ENCODE measurements around the gene ZG16.

Gene ZG16

DNA sequence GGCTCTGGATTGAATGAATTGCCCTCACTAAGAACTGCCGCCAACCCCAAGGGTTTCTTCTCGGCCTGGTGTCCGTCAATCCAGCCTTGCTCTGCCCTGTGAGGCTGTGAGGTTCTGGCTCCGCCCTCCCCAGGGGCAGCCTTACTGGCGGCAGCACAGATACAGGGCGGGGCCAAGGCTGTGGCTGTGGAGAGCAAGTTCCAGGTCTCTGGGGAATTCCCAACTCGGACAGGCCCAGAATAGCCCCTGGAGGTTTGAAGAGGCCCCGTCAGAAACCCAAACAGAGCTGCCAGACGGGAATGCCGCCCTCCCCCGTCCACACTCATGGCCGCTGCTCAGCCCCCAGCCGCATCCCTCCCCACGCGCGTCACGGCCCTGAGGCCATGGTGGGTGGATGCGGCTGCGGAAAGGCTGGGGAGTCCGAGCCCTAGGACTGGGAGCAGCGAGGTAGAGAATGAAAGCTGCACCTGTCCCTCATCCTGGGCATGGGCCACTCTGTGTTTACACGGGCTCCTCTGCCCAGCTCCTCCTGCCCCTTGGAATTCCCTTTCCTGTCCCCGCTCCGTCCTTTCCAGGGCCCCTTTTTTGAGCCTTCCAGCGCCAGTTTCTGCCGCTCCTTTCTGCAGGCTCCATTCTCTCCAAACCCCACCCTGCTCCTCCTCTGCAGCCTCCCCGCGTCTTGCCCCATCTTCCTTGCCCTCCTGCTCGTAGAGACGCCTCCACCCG, 33.3 kb downstream of the ZG16 start:
- no peak for DNase-seq

DNA sequence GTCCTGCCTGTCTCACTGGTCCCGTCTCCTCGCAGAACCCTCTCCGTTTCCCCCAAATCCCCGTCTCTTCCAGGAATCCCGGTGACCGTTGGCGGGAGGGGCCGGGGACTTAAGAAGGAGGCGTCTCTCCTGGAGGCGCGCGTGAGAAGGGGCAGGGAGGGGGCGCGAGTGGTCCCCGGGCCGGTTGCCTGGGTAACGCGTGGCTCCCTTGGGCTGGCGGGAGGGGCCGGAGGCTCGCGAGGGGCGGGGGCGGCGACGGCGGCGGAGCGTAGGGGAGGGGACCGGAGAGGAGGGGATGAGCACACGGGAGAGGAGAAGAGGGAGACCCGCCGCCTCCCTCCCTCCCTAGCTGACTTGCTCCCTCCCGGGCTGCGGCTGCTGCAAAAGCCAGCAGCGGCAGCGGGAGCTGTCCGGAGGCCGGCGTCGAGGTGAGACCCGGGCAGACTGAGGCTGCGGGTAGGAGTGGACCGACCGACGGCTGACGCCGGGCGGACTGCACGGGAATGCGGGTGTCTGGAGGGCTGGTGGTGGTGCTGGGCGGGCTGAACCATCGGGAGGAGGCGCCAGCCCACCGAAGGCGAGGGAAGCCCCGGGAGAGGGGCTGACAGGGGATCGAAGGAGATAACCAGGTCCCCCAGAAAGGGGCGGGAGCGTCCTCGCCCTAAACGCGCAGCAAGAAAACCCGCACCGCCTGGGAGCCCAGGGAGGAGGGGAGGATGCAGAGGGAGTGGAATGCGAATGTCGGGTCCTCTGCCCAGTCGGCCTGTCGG, 34.0 kb downstream of the ZG16 start, which contains the start of gene PRRT2:
PRRT2 (plus strand) TSS at position 298 of the 770 bp plus-strand sequence. CDS start 862 bp downstream, outside the sequence.
- no peak for DNase-seq

DNA sequence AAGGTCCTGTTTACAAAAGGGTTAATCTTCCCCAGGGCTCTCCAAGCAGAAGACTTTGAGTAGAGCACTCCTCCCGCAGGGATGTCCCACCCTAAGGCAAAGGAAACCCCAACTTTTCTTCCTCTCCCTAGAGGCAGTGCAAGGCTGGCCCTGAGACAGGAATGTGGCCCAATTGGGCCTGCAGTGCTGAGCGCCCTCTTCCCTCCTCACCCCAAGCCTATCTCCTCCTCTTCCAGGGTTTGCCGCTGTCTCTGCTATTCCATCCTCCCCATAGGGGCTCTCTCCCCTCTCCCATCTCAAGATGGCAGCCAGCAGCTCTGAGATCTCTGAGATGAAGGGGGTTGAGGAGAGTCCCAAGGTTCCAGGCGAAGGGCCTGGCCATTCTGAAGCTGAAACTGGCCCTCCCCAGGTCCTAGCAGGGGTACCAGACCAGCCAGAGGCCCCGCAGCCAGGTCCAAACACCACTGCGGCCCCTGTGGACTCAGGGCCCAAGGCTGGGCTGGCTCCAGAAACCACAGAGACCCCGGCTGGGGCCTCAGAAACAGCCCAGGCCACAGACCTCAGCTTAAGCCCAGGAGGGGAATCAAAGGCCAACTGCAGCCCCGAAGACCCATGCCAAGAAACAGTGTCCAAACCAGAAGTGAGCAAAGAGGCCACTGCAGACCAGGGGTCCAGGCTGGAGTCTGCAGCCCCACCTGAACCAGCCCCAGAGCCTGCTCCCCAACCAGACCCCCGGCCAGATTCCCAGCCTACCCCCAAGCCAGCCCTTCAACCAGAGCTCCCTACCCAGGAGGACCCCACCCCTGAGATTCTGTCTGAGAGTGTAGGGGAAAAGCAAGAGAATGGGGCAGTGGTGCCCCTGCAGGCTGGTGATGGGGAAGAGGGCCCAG, 34.9 kb downstream of the ZG16 start:
- no peak for DNase-seq

DNA sequence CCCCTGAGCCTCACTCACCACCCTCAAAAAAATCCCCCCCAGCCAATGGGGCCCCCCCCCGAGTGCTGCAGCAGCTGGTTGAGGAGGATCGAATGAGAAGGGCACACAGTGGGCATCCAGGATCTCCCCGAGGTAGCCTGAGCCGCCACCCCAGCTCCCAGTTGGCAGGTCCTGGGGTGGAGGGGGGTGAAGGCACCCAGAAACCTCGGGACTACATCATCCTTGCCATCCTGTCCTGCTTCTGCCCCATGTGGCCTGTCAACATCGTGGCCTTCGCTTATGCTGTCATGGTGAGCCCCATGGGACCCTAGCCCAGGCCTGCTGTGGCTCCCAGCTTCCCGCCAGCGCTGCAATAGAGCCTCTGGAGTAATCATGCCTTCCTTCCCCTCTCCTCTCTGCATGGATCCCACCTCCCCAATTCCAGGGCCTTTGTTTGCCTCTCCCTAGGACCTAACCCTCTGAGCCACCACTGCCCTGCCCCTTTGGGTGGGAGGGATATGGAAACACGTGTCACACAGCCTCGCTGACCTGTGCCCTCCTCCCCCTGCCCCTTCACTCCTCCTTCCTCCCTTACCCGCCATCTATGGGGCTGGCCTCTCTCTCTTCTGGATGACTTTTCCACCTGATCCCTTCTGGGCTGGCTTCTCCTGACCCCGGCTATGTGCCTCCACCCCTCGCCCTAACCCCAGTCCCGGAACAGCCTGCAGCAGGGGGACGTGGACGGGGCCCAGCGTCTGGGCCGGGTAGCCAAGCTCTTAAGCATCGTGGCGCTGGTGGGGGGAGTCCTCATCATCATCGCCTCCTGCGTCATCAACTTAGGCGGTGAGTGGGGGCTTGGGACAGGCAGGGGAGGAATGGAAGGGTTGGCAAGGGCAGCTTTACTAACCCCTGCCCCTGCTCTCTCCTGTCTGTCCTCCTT, 35.8 kb downstream of the ZG16 start:
- DNase-seq = no peak

DNA sequence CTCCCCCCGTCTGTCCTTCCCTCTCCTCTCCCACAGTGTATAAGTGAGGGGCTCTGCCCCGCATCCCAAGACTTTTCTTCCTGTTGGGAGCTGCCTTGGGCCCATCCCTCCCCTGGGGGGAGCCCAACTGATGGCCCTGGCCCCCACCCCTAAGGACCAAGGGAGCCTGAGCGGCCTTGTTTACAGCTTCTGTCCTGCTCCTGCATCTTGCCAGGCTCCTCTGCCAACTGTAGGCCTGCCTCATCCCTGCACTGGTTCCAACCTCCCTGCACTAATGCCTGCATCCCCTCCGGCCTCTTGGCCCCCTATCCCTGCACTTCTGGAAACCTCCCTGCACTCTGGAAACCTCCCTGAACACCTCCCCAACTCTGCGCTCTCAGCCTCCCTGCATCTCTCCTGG, 36.5 kb downstream of the ZG16 start:
- no peak for DNase-seq

DNA sequence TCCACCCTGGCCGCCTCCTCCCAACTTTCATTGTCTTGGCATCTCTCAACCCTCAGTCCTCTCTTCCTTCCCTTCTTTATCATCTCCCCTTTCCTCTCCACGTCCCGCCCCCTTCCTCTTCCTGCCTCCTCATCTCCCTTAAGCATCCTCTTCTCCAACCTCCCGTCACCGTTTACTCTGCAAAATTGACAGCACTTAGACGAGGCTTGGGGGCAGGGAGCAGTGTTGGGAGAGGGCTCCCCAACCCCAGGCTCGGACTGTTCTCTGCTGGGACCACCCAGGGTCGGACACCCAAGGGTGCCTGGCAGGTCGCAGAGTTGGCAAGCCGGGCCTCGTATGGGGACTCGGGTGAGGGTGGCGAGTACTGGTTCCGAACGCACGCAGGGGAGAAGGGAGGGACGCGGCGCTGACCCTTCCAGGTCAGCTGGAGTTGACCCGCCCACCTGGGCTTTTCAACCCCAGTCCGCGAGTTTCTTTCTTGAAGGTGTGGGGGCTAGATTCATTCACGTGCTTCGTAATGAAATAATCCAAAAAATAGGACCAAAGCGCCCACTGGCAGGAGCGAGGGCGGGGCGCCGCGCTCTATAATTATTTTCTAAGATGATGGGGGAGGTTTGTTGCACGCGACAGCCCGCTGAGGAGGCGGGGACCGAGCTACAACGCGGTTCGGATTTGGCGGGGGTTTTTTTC, 37.1 kb downstream of the ZG16 start:
- no peak for DNase-seq

DNA sequence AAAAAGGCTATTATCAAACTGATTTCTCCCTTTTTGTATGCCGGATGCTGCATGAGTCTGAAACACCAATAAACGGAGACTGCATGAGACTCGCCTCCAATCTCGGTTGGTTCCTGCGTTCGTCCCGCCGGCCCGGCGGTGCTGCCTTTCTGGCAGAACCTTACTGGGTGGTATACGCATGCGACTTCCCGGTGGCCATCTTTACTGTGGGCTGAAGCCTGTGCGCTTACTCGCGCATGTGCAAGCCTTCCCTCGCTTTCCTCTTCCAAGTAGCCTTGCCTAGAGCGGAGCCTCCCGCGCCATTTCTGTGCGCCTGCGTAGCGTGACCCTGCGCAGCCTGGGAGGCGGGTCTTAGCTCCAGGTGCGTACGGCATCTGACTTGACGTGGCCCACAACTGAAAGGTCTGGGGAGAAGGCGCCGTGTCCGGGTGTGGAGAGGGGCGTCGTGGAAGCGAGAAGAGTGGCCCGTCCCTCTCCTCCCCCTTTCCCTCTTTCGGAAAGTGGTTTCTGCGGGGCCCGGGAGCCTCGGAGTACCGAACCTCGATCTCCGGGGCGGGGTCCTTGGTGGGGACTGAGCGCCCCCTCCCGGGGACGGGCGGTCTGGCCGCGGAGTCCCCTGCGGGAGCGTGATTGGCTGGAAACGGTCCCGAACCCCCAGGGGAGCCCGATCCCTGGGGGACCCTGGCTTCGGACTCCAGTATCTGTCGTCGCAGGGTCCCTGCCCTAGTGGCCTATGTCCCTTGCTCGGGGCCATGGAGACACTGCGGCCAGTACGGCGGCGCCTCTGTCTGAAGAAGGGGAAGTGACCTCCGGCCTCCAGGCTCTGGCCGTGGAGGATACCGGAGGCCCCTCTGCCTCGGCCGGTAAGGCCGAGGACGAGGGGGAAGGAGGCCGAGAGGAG, 38.0 kb downstream of the ZG16 start, which contains the start of gene PAGR1:
PAGR1 (plus strand) TSS at position 360 of the 901 bp plus-strand sequence; CDS start at position 734, 374 bp downstream.
- peak; percentile 54 for DNase-seq

DNA sequence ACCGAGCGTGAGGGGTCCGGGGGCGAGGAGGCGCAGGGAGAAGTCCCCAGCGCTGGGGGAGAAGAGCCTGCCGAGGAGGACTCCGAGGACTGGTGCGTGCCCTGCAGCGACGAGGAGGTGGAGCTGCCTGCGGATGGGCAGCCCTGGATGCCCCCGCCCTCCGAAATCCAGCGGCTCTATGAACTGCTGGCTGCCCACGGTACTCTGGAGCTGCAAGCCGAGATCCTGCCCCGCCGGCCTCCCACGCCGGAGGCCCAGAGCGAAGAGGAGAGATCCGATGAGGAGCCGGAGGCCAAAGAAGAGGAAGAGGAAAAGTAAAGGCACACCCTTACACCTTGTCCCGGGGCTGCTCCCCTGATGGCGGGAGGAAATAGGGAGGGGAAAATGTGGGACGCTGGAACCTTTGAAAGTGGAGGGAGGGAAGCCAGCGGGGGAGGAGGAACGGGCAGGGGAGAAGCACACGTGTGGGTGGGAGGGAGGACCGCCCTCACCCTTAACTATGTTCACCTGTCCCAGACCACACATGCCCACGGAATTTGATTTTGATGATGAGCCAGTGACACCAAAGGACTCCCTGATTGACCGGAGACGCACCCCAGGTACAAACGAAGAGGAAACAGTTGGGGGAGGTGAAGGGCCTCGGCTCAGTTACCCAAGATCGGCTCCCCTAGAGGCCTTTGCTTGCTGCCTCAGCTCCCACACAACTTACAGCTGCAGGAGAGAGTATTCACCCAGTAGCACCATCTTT, 38.8 kb downstream of the ZG16 start:
- no peak for DNase-seq

DNA sequence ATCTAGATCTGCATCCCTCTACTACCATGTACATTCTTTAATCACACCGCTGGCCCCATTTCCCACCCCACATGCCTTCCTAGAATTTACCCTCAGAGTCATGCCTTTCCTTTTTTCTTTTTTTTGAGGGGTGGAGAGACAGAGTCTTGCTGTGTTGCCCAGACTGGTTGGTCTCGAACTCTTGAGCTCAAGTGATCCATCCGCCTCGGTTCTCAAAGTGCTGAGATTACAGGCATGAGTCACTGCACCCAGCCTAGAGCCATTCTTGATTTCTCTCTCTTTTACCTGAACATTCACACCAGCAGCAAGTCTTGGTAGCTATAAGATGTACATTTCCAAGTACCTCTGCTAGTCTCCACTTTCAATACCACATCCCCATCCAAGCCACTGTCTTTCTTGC, 40.0 kb downstream of the ZG16 start:
- DNase-seq = no peak

DNA sequence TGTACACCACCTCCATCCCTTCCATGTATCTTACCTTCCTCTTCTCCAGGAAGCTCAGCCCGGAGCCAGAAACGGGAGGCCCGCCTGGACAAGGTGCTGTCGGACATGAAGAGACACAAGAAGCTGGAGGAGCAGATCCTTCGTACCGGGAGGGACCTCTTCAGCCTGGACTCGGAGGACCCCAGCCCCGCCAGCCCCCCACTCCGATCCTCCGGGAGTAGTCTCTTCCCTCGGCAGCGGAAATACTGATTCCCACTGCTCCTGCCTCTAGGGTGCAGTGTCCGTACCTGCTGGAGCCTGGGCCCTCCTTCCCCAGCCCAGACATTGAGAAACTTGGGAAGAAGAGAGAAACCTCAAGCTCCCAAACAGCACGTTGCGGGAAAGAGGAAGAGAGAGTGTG, 41.5 kb downstream of the ZG16 start:
- DNase-seq = no peak

DNA sequence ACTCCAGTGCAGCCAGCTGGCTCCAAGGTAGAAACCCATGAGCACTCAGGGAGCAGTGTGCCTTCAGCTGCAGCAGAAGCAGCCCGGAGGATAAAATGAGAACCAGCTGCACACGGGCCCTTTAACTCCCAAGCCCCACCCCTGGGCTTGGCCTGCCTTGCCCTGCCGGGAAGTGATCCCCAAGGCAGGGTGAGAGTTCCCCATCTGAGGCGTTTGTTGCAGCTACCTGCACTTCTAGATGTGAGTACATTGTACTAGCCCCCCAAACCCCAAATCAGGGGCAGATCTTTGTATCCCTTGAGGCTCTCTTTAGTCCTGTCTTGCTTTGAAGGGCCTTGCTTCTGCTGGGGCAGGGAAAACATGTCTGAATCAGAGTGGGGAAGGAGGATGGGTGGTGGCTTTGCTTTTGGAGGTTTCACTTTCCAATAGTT, 42.2 kb downstream of the ZG16 start, which contains the start of gene MVP:
MVP (plus strand) TSS at position 192 of the 431 bp plus-strand sequence. CDS start 10,088 bp downstream, outside the sequence.
- DNase-seq = no peak

DNA sequence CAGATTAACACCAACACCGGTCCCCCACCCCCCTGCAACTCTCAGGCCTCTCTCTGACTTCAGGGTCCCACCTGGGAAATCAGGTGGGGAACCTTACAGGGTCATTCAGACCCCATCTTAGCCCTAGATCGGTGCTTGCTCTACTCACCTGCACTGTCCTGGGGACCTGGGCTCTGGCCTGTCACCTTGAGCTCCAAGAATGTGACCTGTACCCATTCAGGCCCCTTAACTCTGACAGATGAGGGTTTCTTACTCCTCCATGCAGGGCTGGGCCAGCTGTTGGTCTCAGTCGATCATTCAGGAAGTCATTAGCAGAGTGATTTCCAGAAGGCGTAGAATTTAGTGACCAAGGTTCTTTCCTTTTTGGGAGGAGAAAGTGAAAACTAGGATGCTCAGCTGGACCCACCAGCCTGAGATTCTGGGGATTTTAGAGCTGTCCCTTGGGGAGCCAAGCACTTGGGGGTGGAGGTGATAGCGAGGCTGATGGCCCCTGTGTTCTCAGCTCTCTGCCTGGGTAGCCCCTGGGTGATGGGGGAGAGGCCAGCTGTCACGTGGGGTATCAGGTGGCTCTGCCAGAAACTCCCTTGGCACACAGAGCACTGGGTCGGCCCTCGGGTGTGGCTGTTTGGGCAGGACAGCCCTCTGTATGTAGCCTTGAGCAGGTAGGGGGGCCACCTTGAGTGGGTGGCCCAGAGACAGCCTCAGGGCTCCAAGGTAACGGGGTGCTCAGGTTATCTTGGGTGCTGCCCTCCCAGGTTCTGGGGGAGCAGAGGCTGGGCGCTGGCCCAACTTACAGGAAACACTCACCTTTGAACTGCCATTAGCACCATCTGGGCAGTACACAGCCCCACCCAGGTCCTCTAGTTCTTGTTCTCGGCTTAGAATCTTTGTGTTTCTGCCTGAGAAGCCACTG, 42.9 kb downstream of the ZG16 start:
- DNase-seq = no peak

DNA sequence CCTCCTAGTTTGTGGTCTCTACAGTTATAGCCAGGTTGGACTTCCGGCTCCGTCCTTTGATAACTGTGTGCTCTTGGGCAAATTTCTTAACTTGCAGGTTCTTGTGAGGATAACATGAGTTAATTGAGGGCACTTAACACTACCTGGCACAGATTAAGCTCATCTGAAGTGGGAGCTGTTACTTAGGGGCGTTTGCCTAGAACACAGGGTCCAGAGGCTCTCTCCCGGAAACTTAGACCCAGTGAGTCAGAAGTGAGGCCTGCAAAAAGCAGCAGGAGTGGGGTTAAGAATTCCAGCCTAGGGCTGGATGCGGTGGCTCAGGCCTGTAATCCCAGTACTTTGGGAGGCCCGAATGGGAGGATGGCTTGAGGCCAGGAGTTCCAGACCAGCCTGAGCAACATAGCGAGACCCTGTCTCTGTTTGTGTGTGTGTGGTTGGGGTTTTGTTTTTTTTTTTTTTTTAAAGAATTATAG, 43.6 kb downstream of the ZG16 start:
- DNase-seq = no peak

DNA sequence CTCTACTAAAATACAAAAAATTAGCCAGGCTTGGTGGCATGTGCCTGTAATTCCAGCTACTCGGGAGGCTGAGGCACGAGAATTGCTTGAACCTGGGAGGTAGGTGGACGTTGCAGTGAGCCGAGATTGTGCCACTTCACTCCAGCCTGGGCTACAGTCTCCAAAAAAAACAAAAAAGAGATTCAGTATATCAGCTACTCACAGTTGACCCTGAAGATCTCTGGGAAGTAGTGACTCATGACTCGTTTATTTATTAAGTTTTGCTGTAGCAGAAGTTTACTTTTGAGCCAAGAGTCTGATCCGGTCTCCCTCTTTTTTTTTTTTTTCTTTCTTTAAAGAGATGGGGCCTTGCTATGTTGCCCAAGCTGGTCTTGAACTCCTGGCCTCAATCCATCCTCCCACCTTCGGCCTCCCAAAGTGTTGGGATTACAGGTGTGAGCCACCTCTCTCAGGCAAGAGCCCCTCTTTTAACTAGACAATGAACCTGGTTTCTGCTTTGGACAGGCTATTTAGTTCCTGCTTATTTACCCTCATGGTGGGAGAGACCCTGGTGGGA, 46.6 kb downstream of the ZG16 start:
- no peak for DNase-seq

DNA sequence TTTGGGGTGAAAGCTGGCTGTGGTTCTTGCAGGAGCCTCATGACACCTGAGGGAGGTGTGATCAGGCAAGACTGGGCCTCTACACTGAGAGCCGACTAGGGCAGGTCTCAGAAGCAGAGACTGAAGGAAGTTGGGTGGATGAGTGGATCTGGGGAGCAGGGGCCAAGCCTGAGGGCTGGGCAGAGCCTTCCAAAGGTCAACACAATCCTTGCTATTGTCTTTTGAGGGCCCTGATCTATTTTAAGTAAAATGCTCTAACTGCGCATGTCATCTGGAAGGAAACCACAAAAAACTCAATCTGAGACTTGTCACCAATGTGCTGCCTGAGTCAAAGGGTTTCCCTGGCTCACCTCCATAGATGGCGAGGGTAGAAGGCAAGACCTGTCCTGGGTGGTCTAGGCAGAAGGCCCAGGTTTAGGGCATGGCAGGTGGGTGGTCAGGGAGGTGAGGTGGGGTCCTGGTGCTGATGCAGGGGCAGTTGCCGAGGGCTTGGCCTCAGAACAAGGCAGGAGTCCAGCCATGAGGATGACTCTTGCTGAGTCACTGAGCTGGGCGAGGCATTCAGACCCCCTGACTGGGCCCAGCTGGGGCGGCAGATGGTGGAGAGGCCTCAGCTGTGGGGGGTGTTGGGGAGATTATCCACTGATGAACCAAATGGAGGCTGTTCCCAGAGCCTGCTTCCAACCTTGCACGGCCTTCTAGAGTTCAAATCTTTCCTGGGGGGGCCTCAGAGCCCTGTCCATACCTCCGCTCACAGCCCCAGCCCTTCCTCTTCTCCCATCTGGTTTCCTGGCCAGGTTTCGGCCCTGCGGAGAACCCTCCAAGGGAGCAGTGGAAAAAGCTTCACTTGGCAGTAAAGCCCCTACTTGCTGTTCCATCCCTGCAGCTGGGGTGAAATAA, 47.3 kb downstream of the ZG16 start:
- DNase-seq = no peak

DNA sequence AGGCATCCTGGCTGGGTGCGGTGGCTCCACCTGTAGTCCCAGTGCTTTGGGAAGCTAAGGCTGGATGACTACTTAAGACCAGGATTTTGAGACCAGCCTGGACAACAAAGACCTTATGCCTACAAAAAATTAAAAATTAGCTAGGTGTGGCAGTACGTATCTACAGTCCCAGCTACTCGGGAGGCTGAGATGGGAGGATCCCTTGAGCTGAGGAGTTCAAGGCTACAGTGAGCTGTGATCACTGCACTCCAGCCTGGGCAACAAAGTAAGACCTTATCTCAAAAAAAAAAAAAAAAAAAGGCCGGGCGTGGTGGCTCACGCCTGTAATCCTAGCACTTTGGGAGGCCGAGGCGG, 48.3 kb downstream of the ZG16 start:
- no peak for DNase-seq

DNA sequence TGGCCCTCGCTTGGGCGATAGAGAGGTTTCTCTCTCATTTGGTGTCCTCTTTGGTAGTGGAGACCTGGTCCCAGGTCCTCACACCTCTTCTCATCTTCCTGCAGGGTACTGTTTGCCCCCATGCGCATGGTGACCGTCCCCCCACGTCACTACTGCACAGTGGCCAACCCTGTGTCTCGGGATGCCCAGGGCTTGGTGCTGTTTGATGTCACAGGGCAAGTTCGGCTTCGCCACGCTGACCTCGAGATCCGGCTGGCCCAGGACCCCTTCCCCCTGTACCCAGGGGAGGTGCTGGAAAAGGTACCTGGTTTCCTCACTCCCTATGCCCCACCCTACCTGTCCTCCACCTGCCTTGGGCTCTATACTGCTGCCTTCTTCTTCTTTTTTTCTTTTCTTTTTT, 52.7 kb downstream of the ZG16 start:
- no peak for DNase-seq
